Measurements from ENCODE around the gene ITGAE. TPM values are rescaled to one million over a fixed set of nuclear protein-coding genes. Genes with fewer than 3 reads are reported as not detected.

The ITGAE gene
- total RNA-seq, 1 experiment from 2014 or later = 60.2 TPM

DNA sequence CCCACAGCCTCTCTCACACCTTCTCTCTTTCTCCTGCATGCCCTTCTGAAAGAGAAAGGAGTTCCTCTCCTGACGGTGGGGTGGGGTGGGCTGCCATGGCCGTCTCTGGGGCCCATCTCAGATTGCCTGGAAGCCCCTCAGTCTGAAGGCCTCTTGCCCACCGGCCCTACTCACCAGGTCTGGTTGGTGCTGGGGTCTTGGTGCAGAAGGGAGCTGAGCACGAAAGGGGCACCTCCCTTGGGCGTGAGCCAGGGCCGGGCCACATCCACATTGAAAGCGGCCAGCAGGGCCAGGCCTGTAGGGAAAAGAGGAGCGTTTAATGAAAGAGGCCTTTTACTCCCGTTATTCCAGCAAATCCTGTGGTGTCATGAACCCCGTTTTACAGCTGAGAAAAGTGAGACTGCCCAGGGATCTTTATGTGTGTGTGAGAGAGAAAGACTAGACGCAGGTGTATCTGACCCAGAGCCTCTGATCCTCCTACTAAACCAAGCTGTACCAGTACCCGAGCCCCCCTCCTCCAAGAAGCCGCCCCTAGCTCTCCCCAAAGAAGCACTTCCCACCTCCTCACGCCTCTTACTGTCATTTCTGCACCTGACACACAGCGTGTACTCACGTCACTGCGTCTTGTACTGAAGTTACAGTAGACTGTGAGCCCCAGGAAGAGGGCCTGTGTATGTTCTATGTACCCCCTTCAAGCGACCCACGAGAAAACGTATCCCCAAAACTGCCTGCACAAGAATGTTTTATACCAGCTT lies 23.4 kb downstream of the ITGAE start:
- Histone ChIP-seq H3K4me3 (ENCODE audit: low read depth, low read length, poor library complexity, severe bottlenecking) (no peak overlapping the region), H3K9me3 (ENCODE audit: low read depth, low read length, poor library complexity, severe bottlenecking) (no peaks in the 10 kb centered on the region), H3K36me3 (ENCODE audit: insufficient read depth, low read length, poor library complexity, severe bottlenecking) (no peaks in the 10 kb centered on the region), H3K4me1 (ENCODE audit: insufficient read depth, low read length, poor library complexity, severe bottlenecking) (no peaks in the 10 kb centered on the region), H3K27me3 (replicated peaks; ENCODE audit: insufficient read depth, low read depth, low read length, poor library complexity) (no peaks in the 10 kb centered on the region), H3K27ac (ENCODE audit: low read depth, low read length, poor library complexity, severe bottlenecking) (no peak overlapping the region)
- no peak for DNase-seq (ENCODE audit: low spot score)
- BruUV-seq (replicated peaks) = no TSS peak
- CTCF ChIA-PET = no interaction called here
- TF ChIP-seq EZH2 (IDR thresholded peaks at IDR 0.05; ENCODE audit: borderline replicate concordance, low read depth, low read length, poor library complexity, severe bottlenecking) = no peak
- TF ChIP-seq, protein P1, sequence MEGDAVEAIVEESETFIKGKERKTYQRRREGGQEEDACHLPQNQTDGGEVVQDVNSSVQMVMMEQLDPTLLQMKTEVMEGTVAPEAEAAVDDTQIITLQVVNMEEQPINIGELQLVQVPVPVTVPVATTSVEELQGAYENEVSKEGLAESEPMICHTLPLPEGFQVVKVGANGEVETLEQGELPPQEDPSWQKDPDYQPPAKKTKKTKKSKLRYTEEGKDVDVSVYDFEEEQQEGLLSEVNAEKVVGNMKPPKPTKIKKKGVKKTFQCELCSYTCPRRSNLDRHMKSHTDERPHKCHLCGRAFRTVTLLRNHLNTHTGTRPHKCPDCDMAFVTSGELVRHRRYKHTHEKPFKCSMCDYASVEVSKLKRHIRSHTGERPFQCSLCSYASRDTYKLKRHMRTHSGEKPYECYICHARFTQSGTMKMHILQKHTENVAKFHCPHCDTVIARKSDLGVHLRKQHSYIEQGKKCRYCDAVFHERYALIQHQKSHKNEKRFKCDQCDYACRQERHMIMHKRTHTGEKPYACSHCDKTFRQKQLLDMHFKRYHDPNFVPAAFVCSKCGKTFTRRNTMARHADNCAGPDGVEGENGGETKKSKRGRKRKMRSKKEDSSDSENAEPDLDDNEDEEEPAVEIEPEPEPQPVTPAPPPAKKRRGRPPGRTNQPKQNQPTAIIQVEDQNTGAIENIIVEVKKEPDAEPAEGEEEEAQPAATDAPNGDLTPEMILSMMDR (conservative IDR thresholded peaks at IDR 0.05; ENCODE audit: low read depth, low read length) = no peak
- intact Hi-C loops (cut with micrococcal nuclease; ENCODE audit: unreplicated experiment) = no loop called here
- POLR2A ChIA-PET (ENCODE audit: low non-redundant PET) = no interaction called here

DNA sequence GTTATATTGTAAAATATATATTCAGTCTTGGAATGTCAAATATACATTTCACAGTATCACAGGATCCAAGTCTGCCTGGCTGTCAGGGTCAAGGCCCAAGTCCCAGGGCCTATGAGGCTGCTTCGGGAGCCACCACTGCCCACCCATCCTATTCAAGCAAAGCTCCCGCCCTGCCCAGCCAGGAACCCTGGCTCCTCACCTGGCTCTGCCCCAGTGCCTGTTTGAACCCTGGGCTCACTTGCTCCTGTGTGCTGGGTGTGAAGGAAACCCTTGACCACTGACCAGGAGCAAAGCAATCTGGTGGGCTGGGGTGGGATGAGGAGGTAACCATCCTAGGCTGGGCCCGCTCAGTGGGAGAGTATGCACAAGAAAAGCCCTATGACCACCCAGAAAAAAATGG lies 27.0 kb downstream of the ITGAE start:
- POLR2A ChIA-PET (ENCODE audit: low non-redundant PET) = no interaction called here
- BruUV-seq (replicated peaks) = no TSS peak

DNA sequence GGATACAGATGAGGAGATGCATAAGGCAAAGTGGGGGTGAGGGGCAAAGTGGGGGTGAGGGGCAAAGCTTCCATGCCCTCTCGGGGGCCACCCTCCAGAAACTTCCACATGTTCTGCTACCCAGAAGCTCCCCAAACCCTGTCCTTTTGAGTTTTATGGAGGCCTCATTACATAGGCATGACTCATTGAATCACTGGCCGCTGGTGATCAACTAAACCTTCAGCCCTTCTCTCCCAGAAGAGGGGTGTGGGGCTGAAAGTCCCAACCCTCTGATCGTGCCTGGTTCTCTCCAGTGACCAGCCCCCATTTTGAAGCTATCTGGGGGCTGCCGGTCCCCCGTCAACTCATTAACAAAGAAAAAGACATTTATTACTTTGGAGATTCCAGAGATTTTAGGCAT lies 27.5 kb downstream of the ITGAE start:
- POLR2A ChIA-PET (ENCODE audit: low non-redundant PET) = no interaction called here
- no peak for DNase-seq (ENCODE audit: low spot score)
- BruUV-seq (replicated peaks) = no TSS peak

More for the DNA sequence above, 27.0 kb downstream of the ITGAE start:
- CTCF ChIA-PET = no interaction called here
- Histone ChIP-seq H3K27ac (ENCODE audit: low read depth, low read length, poor library complexity, severe bottlenecking) (no peak overlapping the region), H3K4me3 (ENCODE audit: low read depth, low read length, poor library complexity, severe bottlenecking) (no peak overlapping the region), H3K4me1 (ENCODE audit: insufficient read depth, low read length, poor library complexity, severe bottlenecking) (no peaks in the 10 kb centered on the region), H3K9me3 (ENCODE audit: low read depth, low read length, poor library complexity, severe bottlenecking) (no peaks in the 10 kb centered on the region), H3K36me3 (ENCODE audit: insufficient read depth, low read length, poor library complexity, severe bottlenecking) (no peaks in the 10 kb centered on the region), H3K27me3 (replicated peaks; ENCODE audit: insufficient read depth, low read depth, low read length, poor library complexity) (no peaks in the 10 kb centered on the region)
- intact Hi-C loops (cut with micrococcal nuclease; ENCODE audit: unreplicated experiment) = no loop called here
- TF ChIP-seq, protein P1 (conservative IDR thresholded peaks at IDR 0.05; ENCODE audit: low read depth, low read length) = no peak
- no peak for TF ChIP-seq EZH2 (IDR thresholded peaks at IDR 0.05; ENCODE audit: borderline replicate concordance, low read depth, low read length, poor library complexity, severe bottlenecking)
- DNase-seq (ENCODE audit: low spot score) = no peak

More for the DNA sequence above, 27.5 kb downstream of the ITGAE start:
- Histone ChIP-seq H3K27ac (ENCODE audit: low read depth, low read length, poor library complexity, severe bottlenecking) (no peak overlapping the region), H3K27me3 (replicated peaks; ENCODE audit: insufficient read depth, low read depth, low read length, poor library complexity) (no peaks in the 10 kb centered on the region), H3K9me3 (ENCODE audit: low read depth, low read length, poor library complexity, severe bottlenecking) (no peaks in the 10 kb centered on the region), H3K4me3 (ENCODE audit: low read depth, low read length, poor library complexity, severe bottlenecking) (no peak overlapping the region), H3K4me1 (ENCODE audit: insufficient read depth, low read length, poor library complexity, severe bottlenecking) (no peaks in the 10 kb centered on the region), H3K36me3 (ENCODE audit: insufficient read depth, low read length, poor library complexity, severe bottlenecking) (no peaks in the 10 kb centered on the region)
- no peak for TF ChIP-seq EZH2 (IDR thresholded peaks at IDR 0.05; ENCODE audit: borderline replicate concordance, low read depth, low read length, poor library complexity, severe bottlenecking)
- TF ChIP-seq, protein P1 (conservative IDR thresholded peaks at IDR 0.05; ENCODE audit: low read depth, low read length) = no peak
- intact Hi-C loops (cut with micrococcal nuclease; ENCODE audit: unreplicated experiment) = no loop called here
- CTCF ChIA-PET = no interaction called here

Data from A673 (cell line).